Esophagus mucosa (tissue), 1 donor: ENCODE measurements around the gene VSIG10L2. TPM values are rescaled to one million over a fixed set of nuclear protein-coding genes. Genes with fewer than 3 reads are reported as not detected.

Experiments
- ATAC-seq: fragments of 200-7000 bp; cut with Tn5 transposase; one replicate; pipeline ENCODE4 v1.9.1; 2020
- total RNA-seq: library from RNA; stranded (reverse); gene quantifications from one replicate; pipeline ENCODE4 v1.2.4, GENCODE V29; 2023
- donor health status: DM: yes; HTN: yes; CAD: no.

Gene VSIG10L2
- total RNA-seq, 1 donor from 2014 or later: not detected

DNA sequence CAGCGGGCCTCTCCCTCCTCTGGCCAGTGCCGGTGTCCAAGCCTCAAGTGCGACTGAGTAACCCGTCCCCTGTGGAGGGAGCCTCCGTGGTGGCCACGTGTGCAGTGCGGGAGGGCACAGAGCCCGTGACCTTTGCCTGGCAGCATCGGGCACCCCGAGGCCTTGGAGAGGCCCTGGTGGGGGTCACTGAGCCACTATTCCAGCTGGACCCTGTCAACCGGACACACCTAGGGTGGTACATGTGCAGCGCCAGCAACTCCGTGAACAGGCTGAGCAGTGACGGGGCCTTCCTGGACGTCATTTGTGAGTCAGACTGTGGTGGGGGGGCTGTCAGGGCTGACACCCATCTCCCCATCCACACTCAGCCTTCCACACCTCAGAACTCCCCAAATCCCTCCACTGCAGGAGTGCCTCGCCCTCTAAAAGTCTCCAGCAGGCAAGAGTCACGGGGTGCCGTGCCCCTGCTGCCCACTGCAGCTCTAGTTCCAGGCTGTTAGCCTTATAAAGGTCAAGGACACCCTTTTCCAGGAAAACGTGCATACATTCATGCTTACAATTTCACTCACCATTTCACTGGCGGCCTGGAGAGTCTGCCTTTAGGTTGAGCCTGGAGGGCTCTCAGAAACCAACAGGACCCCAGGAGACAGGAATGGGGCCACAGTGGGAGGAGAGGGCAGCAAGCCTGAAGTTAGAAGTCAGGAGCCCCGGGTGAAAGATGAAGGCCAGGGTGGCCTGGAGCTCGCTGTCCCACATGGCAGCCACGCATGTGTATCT lies 2.6 kb downstream of the VSIG10L2 start:
- no peak for ATAC-seq

DNA sequence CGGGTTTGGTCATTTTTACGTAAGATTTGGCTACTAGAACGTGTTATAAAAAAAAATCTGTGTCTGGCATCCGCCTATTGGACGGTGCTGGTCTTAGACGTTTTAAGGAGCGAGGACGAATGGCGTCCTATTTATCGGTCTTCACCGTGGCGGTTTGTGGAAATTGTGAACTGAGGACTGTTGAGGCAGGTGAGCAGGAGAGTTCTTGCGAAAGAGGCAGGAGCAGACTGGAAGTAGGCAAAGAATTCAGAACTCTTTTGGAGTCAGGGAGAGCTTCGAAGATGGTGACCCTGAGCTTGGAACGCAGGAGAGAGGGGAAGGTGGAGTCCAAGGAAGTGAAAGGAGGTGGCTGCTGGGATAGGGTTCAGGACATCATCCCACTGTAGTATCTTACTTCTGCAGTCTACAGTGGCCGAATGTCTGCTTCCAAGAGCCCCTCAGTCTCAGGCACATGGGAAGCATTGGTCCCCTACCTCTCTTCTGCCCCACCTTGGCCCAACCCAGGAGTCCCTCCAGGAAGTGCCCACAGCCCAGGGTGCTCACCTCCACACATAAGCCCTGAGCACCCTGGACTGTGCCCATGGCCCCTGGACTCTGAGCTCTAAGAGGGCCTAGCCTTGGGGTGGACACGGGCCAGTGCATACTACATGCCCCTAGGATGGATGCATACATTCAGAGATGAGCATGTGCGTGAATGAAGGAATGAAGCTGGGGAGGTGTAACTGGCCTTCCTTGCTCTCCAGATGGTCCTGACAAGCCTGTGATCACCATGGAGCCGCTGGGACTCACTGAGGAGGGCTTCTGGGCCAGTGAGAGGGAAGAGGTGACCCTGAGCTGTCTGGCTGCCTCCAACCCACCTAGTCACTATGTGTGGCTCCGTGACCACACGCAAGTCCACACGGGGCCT lies 3.7 kb downstream of the VSIG10L2 start:
- ATAC-seq: no peak

DNA sequence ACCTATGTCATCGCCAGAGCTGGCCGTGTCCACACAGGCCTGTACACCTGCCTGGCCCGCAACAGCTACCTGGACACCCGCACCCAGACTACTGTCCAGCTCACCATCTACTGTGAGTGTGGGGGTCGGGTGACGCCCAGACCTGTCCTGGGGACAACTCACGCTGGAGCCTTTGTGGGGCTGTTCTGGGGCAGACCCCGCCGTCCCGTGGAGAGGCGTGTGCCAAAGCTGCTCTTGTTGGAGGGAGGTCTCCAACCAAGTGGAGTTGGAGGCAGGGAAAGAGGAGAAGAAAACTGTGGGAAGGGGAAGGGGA lies 4.3 kb downstream of the VSIG10L2 start:
- no peak for ATAC-seq

DNA sequence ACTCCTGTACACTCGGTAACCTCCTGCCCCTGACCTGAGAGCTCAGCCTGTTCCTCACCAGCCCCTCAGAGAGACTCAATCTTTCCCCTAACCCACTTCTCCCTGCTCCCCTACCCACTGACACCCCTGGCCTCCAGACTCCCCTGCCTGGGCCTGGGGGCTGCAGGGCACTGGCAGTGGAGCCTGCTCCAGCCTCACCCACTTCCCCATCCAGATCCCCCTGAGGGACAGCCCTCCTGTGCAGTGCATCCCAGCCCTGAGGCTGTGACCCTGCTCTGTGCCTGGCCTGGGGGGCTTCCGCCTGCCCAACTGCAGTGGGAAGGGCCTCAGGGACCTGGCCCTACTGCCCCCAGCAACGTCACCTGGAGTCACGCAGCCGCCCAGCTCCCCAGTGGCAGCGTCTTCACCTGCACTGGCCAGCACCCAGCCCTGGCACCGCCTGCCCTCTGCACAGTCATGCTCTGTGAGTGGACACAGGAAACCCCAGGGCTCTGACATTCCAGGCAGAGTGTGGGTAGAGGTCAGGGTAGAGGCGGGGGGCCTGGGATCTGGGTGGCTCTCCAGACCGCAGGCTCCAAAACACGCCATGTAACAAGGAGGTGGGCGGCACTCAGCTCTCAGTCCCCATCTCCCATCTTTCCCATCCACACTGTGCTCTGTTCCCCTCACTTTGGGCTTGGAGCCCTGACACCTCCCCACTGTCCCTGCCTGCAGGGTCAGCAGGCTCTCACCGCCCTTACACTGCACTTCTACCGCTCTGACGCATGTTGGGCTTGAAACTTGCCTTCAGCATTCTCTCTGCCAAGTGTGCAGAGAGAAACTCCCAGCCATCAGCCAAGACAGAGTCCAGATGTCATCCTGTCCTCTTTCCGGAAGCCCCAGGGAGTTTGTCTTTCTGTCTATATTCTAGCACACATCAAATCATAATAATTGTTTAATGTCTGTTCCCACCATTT lies 5.1 kb downstream of the VSIG10L2 start:
- peak; percentile 29 for ATAC-seq

DNA sequence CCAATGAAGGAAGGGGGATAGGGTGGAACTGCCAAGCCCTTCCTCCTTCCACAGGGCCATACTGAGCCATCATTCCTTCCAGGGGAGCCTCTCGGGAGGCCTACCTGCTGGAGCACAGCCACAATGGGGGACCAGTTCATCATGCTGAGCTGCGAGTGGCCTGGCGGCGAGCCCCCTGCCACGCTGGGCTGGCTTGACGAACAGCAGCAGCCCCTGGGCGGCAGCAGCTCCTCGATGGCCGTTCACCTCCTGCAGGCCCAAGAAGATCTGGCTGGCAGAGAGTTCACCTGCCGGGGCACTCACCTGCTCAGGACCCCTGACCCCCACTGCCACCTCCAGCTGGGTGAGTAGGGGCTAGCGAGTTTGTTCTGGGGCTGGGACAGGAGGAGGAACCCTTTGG lies 5.9 kb downstream of the VSIG10L2 start:
- ATAC-seq: no peak

DNA sequence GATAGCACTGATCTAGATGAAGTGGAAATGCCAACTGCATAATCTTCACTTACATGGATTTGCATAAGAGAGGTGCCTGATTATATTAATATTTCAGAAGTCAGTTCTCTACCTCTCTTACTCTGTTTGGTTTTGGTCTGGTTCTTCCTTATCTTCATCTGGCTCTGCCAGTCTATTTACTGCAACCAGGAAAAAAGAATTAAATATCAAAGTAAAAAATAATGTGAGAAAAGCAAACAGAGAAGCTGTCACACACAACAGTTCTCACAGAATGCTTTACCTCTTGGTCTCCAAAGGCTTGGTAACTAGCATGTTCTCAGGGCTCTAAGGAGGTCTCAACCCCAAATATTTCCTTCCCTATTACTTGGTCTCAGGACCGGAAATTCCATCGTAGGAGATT lies 6.7 kb downstream of the VSIG10L2 start:
- ATAC-seq: no peak

DNA sequence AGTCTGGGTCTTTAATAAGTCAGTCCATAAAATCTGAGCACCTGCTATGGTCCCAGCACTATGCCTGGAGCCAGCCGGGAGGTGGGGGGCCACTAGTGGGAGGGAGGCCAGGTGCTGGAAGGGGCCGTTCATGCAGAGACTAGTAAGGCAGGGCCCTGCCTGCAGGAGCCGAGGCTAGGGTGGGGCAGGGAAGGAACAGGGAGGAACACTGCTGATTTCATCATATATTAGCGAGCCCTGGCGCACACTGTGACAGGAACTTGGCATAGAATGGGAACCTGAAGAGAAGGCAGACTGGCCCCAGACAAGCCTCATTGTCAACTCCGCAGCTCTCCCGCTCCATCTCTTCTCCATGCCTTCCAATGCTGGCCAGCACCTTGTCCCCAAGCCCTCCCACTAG lies 7.1 kb downstream of the VSIG10L2 start:
- peak; percentile 91 for ATAC-seq

DNA sequence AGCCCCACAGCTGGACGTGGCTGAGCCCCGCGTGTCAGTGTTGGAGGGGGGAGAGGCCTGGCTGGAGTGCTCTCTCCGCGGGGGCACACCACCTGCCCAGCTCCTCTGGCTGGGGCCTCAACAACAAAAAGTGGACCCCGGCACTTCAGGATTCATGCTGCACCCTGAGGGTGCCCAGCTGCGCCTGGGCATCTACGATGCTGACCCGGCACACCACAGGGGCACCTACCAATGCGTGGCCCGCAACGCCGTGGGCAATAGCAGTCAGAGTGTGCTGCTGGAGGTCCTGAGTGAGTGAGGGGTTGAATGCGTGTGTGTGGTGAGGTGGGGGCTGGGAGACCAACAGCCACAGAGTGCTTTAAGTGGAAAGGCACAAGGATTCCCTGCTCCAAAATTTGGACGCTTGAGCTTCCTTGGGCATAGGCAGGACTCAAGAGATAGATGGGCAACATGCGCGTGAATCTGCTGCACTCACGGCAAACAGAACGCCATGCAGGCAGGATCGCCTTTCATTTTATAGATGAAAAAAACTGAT lies 7.6 kb downstream of the VSIG10L2 start:
- ATAC-seq: no peak

DNA sequence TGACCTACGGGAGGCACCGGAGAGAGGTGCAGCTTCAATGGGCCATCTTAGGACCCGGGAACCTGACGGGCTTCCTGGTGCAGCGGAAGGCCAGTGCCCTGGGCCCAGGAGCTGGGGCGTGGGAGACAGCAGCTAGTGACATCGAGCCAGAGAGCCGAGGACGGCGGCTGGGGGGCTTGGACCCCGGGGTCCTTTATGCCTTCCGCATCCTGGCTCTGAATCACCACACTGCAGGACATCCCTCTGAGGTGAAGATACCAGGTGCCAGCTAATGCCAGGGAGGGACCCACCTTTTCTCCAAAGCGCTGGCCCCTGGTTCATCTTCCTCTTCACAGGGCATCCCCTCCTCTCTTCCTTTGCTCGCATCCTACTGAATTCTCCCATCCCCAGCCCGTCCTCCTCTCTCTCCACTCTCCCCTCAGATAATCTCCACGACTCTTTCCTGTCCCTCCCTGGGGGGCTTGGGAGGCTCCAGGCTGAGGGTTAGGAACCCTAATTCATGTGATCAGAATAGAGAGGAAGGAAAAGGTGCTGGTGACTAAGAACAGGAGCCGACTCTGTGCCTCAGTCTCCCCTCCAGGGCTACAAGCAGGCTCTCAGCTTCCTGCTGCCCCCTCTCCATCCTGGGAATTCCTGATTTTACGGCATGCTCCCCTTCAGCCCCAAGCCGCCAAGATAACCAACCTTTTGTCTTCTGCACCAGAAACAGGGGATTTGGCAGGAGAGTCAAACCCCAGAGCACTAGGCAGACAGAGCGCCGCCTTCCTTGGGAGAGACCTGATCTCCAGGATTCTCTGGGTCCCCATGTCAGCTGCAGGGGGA lies 8.5 kb downstream of the VSIG10L2 start:
- no peak for ATAC-seq

DNA sequence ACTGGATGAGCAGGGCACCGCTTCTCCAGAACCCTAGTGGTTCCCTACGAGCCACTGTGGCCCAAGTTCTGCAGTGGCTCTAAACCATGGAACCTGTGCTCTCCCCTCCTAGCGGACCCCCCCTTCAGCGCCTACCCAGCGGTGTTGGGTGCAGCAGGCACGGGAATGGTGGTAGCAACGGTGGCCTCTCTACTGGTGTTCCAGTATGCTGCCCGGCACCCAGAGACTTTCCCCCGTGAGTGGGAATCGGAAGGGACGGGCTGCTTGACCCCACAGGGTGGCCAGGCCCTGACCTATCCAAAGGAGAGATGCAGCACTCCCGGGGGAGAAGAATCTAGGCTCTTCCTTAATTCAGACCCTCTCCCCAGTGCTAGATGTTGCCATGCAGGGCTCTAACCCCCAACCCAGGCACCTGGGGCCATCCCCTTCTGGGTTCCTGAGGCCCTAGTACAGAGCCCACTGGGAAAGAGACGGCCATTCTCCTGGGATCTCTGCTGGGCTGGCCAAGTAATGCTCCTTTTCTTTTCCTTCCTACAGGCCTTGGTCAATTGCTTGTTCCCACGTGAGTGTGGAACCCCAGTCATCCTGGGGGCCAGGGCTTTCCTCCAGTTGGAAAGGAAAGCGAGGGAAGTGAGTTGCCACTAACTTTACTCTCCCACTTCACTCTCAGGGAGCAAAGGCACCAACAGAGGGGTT lies 9.2 kb downstream of the VSIG10L2 start:
- no peak for ATAC-seq

DNA sequence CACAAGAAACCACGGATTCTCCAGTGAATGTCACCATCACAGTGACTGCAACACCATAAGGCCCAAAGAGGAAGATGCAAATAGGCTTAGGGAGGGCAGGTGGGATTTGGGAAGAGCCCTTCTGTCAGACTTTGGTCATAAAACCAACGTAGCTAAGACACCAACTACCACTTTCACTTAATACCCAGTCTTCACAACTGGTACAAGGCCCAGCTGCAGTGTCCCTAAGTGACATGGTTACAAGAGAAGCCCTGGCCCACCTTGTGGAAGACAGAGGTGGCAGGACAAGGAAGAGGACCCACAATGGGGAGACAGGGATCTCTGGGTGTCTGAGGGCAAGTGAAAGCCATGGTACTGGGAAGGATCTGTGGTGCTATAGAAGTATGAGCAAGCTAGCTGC lies 10.0 kb downstream of the VSIG10L2 start:
- no peak for ATAC-seq

DNA sequence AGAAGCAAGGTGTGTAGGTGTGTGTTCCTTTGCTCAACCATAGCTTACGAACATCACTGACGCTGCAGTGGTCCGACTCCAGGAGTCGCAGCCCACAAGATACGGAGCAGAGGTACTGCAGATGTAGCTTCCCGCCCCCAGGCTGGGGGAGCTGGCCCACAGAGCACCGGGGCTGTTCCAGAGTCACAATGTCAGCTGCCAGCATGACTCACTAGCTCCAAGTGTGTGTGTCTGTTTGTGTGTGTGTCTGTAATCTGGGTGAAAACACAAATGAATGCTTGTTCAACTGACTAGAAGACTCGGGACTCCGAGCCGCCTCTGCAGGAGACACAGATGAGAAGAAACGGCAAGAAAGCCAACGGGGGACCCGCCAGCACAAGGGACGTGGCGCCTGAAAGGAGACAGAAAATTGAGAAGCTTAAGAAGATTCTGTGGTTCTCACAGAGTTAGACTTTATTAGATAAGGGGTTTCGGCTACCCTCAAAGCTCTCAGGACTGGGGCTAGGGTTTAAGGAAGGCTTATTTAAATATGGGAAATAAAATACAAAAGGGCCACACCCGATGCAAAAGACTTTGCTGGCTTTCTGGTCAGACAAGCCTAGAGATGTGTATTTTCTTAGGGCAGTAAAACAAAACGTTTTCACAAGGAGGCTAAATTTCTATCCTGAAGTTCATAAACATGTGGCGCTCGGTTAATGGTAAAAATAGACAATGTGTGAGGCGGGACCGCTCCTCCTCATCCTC lies 10.7 kb downstream of the VSIG10L2 start:
- no peak for ATAC-seq

DNA sequence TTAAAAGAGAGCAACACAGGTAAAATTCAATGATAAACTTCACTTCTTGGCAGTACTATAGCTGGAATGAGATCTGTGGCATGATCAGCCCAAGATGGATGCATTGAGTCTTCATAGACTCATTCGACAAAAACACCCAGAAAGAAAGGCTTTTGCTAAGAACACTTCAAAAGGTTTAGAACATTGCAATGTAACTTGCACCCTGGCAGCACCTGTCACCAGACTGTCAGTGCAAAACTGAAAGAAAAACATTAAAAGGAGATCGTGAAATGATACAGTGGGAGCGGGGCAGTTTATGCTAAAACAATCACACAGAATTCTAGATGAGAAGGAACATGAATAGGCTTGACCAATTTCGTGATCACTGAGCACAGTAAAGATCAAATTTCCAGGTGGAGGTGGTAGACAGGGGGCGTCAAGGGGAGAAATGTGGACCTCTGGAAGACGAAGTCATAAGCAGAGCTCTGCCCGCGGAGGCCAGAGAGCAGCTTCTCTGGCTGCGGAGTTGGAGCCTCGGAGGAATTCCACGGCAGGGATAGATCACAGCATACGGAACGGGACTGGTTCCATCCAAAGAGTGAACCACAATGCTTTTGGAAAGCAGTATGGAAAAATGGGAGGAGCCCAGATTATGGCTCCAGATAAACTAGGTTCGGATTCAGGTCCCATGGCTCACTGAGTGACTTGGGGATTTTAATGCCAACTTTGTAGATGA lies 11.9 kb downstream of the VSIG10L2 start:
- ATAC-seq: no peak

DNA sequence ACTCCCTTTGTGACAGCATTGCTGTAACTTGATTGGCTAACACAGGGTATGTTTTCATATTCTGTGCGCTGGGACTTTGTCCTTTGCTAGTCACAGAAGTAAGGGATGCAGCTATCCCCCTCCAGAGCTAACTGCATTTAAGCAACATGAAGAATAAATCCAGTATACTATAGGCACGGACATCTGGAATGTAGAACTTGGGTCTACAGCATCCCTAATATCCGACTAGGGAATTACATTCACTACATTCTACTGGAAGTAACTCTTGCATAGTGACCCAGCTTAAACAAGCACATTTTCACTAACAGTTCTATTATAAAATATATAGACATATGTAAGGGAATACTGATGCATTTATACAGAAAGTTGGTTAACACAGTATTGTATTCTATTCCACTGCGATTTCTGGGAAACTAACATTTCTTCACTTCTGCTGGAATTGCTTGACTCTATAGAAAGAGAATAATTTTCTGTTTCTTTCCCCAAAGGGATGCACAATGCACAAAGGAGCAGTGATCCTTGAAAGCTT lies 13.1 kb downstream of the VSIG10L2 start:
- no peak for ATAC-seq

DNA sequence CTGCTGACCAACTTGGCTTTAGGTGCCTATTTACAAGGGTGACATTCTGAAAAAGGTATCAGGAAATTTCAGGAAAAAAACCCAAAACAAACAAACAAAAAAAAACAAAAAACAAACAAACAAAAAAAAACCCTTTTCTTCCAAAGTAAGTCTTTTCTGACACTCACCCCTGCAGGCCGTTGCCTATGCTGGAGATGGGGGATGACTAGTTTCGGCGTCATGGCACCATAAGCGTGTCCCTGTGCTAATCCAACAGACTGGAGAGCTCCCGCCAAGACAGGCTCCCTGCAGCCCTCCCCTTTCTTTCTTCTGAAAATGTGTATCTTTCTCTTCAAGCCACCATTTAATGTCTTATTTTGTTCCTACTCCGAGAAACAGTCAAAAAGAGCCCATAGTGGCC lies 13.7 kb downstream of the VSIG10L2 start:
- ATAC-seq: no peak

DNA sequence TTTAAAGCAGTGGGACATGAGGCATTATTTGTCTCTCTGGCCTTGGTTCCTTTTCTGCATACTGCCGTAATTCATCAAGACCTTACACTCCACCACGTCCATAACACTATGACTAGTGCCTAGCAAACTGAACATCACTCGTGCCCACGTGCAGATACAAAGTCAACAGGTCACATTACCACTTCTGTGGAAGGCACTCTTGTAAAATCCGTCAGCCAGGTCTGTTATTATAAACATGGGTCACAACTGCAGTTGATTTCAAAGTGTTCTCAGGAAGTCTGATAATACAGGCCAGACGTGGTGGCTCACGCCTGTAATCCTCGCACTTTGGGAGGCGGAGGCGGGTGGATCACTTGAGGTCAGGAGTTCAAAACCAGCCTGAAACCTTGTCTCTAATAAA lies 14.1 kb downstream of the VSIG10L2 start:
- no peak for ATAC-seq

DNA sequence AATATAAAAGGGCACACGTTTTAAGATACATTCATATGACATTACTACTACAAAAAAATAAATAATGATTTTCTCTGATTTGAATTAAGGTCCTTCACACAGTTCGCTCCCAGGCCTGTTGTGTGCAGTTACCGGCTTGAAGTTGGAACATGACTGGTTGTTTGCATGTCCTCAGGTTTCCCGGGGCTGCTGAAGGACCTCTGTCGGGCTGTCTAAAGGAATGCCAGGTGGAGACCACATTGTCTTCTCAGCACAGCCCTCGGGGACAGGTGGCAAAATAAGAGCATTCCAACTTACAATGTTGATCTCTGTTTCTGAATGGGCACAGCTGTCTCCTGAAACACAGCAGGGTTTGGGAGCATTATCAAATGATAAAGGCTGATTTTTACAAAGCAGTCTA lies 14.9 kb downstream of the VSIG10L2 start:
- ATAC-seq: no peak

DNA sequence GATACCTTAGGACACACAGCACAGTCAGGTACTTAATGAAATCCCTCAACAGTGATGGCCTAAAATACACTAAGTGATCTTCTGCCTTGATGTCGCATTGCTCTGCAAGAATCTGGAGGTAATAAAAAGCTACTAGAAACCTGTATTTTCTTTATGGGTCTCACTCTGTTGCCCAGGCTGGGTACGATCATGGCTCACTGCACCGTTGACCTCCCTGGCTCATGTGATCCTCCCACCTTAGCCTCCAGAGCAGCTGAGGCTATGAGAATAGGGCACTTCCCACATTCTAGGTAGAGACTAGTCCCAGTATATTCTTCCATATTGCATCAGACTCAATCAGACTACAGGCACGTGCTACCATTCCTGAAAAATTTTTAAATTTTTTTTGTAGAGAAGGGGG lies 21.7 kb downstream of the VSIG10L2 start:
- ATAC-seq: no peak

DNA sequence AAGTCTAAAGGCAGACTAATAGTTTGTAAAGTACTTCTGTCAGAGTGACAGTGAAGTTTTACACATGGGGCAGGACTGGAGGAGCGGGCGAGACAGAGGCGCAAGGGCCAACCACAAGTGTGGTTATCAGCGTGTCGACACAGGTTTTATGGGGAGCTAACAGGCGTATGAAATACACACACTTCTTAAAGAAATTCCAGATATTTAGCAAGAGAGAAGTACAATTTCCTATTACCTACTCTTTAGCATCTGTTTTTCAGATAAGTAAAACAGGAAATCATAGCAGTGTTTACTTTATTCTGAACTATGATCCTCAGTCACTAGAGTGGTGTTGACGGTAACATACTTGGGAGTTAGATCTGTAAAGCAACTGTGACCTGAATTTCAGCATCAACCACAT lies 22.5 kb downstream of the VSIG10L2 start:
- no peak for ATAC-seq
